Tibial artery (tissue), 4 donors: Measurements from ENCODE around the gene CLEC3B.

ENCODE experiments used
- DNase-seq, 2 donors: peaks; one replicate each; pipeline ENCODE4 v3.0.0-alpha.2; 2019
- H3K27ac ChIP-seq, 2 donors: fragments of 200-600 bp; sonication (generic) in 1 of 2; 1 replicate in 1 of 2; 2 replicates in 1 of 2; pipeline ENCODE4 v1.5.1; 2018 to 2019; ENCODE audit warnings: mild to moderate bottlenecking in 1 of 2
- H3K27me3 ChIP-seq, 2 donors: fragments of 200-600 bp; sonication (generic) in 1 of 2; one replicate each; pipeline versions ENCODE4 v1.5.1 to v1.6.0; 2016 to 2019
- H3K36me3 ChIP-seq, 3 donors: fragments of 200-600 bp; sonication (generic) in 2 of 3; one replicate each; pipeline ENCODE4 v1.5.1; 2016 to 2019; ENCODE audit warnings: mild to moderate bottlenecking in 2 of 3
- H3K4me1 ChIP-seq, 4 donors: fragments of 200-600 bp; sonication (generic) in 2 of 4; 1 replicate in 3 of 4; 2 replicates in 1 of 4; pipeline ENCODE4 v1.5.1; 2016 to 2019
- H3K4me3 ChIP-seq, 2 donors: fragments of 200-600 bp; sonication (generic) in 1 of 2; 1 replicate in 1 of 2; 2 replicates in 1 of 2; pipeline ENCODE4 v1.5.1; 2018 to 2019; ENCODE audit warnings: mild to moderate bottlenecking in 2 of 2
- H3K9me3 ChIP-seq, 3 donors: fragments of 200-600 bp; sonication (generic) in 1 of 3; one replicate each; pipeline ENCODE4 v1.5.1; 2016 to 2019
- intact Hi-C: fragments of 100-400 bp; cut with DNase I; formaldehyde crosslinking; loops from one replicate; pipeline ENCODE4 v1.15.0; 2023; ENCODE audit warnings: low total_unique reads
- TF ChIP-seq, protein P1 (sequence below), 2 experiments: fragments of 200-600 bp in 1 of 2; fragments of 450-650 bp in 1 of 2; IDR thresholded peaks; one replicate each; pipeline ENCODE4 v1.5.1; 2017 to 2019; ENCODE audit warnings: antibody characterized with exemption in 2 of 2, mild to moderate bottlenecking in 1 of 2, moderate library complexity in 1 of 2

Gene CLEC3B

GRCh38 chr3:45055032-45055410 lies 28.9 kb downstream of the CLEC3B start:
- Histone ChIP-seq H3K27ac (peak overlapping the region in 1 of 2 donors; percentile 5), H3K4me3 (no peak overlapping the region), H3K36me3 (no peaks in the 10 kb centered on the region), H3K9me3 (no peaks in the 10 kb centered on the region), H3K27me3 (no peaks in the 10 kb centered on the region), H3K4me1 (peaks cover 0 to 34% (median 16%) of the 10 kb centered on the region in 4 donors)
- TF ChIP-seq, protein P1, sequence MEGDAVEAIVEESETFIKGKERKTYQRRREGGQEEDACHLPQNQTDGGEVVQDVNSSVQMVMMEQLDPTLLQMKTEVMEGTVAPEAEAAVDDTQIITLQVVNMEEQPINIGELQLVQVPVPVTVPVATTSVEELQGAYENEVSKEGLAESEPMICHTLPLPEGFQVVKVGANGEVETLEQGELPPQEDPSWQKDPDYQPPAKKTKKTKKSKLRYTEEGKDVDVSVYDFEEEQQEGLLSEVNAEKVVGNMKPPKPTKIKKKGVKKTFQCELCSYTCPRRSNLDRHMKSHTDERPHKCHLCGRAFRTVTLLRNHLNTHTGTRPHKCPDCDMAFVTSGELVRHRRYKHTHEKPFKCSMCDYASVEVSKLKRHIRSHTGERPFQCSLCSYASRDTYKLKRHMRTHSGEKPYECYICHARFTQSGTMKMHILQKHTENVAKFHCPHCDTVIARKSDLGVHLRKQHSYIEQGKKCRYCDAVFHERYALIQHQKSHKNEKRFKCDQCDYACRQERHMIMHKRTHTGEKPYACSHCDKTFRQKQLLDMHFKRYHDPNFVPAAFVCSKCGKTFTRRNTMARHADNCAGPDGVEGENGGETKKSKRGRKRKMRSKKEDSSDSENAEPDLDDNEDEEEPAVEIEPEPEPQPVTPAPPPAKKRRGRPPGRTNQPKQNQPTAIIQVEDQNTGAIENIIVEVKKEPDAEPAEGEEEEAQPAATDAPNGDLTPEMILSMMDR (IDR thresholded peaks at IDR 0.05): no peak
- DNase-seq: no peak
- intact Hi-C loops: no loop called here

DNA sequence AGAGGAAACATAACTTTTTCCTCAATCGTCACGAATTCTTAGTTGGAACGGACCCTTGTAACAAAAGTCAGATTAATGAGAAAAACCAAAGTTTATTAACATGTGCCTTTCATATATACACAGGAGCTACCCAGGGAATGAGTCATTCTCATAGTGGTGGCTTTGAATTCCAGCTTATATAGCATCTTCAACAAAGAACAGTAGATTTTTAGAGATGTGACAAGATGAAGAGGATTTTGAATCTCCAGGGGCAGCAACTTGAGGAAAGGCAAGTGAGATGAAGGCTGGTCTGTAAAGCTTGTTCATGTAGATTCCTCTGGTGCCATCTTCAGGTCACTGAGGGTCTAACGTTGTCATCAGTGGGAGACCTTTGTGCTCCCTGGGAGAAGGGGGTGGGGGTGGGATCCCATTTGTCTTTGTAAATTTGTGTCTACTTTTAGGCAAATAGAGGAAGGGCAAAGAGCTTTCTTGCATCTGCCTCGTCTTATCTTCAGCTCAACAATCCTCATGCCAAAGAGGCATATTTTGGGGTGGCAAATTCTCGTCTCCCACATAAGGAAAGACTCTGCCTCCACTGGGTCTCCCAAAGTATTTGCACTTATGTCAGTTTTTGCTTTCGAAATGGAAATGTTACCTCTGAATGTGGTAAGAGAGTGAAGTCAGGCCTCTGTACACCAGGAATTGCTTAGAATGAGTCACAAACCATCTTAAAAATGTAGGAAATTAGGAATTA lies 29.5 kb downstream of the CLEC3B start:
- Histone ChIP-seq H3K36me3 (no peaks in the 10 kb centered on the region), H3K4me1 (peaks cover 0 to 36% (median 16%) of the 10 kb centered on the region in 4 donors), H3K9me3 (no peaks in the 10 kb centered on the region), H3K27me3 (no peaks in the 10 kb centered on the region), H3K4me3 (no peak overlapping the region), H3K27ac (peak overlapping the region in 1 of 2 donors; percentile 5)
- intact Hi-C loops: no loop called here
- TF ChIP-seq, protein P1 (IDR thresholded peaks at IDR 0.05): peak in 1 of 2 experiments; percentile 3
- no peak for DNase-seq

GRCh38 chr3:45056608-45057301 lies 30.7 kb downstream of the CLEC3B start:
- peaks cover 0 to 37% (median 16%) of the 10 kb centered on the region in 4 donors for H3K4me1 ChIP-seq
- no peaks in the 10 kb centered on the region for H3K9me3 ChIP-seq
- no peaks in the 10 kb centered on the region for H3K27me3 ChIP-seq
- TF ChIP-seq, protein P1 (IDR thresholded peaks at IDR 0.05): no peak
- intact Hi-C loops: no loop called here
- no peaks in the 10 kb centered on the region for H3K36me3 ChIP-seq
- H3K27ac ChIP-seq: no peak overlapping the region
- no peak for DNase-seq
- H3K4me3 ChIP-seq: no peak overlapping the region

DNA sequence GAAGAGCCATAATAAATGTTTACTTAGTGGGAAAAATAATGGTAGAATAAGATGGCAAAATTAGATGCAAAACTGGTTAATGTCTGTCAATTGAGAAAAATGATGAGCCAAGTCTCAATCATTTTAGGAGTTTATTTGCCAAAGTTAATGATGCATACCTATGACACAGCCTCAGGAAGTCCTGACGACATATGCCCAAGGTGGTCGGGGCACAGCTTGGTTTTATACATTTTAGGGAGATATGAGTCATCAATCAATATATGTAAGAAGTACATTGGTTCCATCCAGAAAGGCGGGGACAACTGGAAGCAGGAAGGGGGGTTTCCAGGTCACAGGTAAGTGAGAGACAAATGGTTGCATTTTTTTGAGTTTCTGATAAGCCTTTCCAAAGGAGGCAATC lies 31.5 kb downstream of the CLEC3B start:
- TF ChIP-seq, protein P1 (IDR thresholded peaks at IDR 0.05): no peak
- H3K27ac ChIP-seq: no peak overlapping the region
- no peak for DNase-seq
- H3K4me3 ChIP-seq: no peak overlapping the region
- no peaks in the 10 kb centered on the region for H3K9me3 ChIP-seq
- no peaks in the 10 kb centered on the region for H3K36me3 ChIP-seq
- intact Hi-C loops: no loop called here
- peaks cover 0 to 37% (median 16%) of the 10 kb centered on the region in 4 donors for H3K4me1 ChIP-seq
- no peaks in the 10 kb centered on the region for H3K27me3 ChIP-seq

DNA sequence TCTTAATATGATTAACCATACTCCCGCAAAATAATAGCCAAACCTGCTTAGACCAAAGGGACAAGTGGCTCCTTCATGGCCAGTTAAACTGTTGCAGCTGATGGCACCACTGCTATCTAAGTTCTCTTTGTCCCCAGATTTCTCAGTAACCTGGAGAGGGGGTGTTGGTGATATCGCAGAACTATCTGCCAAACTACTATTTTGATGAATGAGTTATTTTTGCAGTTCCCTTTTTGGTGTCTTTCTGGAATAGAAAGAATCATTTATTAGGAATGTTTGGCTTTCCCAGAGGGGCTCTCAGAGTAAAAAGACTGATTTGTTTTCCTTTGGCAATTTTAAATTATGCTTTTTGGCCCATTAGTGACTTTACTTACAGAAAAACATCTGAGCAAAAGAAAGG lies 33.0 kb downstream of the CLEC3B start:
- H3K27me3 ChIP-seq: no peaks in the 10 kb centered on the region
- no peaks in the 10 kb centered on the region for H3K36me3 ChIP-seq
- no peak overlapping the region for H3K27ac ChIP-seq
- H3K4me3 ChIP-seq: no peak overlapping the region
- intact Hi-C loops: no loop called here
- DNase-seq: no peak
- TF ChIP-seq, protein P1 (IDR thresholded peaks at IDR 0.05): no peak
- H3K9me3 ChIP-seq: no peaks in the 10 kb centered on the region
- H3K4me1 ChIP-seq: peaks cover 0 to 35% (median 14%) of the 10 kb centered on the region in 4 donors
